Measurements from ENCODE around the gene SF1. TPM values are rescaled to one million over a fixed set of nuclear protein-coding genes. Genes with fewer than 3 reads are reported as not detected.

SF1 gene
- total RNA-seq, 1 donor = 114 TPM

- Histone ChIP-seq H3K4me1 (ENCODE audit: insufficient read depth, low read length) (no peaks in the 10 kb centered on the region), H3K4me2 (ENCODE audit: insufficient read depth, low read length) (no peak overlapping the region), H2AFZ (ENCODE audit: low read length) (no peak overlapping the region), H3K4me3 (ENCODE audit: insufficient read depth, low read length) (no peak overlapping the region), H3K9me3 (ENCODE audit: low read depth, low read length) (no peaks in the 10 kb centered on the region), H3K36me3 (ENCODE audit: insufficient read depth, low read length) (no peaks in the 10 kb centered on the region), H4K20me1 (ENCODE audit: insufficient read depth, low read length) (no peaks in the 10 kb centered on the region), H3K27ac (ENCODE audit: low read depth, low read length) (no peak overlapping the region), H3K27me3 (ENCODE audit: insufficient read depth, low read length) (no peaks in the 10 kb centered on the region), H3K79me2 (ENCODE audit: insufficient read depth, low read length) (no peaks in the 10 kb centered on the region)
- no peak for TF ChIP-seq CTCF (IDR thresholded peaks at IDR 0.05; ENCODE audit: extremely low read depth, low read depth, low read length)
- peak; percentile 35 for DNase-seq (ENCODE audit: insufficient read length, low spot score, missing footprints)
Observed at GRCh38 chr11:64728757-64729365, 49.5 kb downstream of the SF1 start.

DNA sequence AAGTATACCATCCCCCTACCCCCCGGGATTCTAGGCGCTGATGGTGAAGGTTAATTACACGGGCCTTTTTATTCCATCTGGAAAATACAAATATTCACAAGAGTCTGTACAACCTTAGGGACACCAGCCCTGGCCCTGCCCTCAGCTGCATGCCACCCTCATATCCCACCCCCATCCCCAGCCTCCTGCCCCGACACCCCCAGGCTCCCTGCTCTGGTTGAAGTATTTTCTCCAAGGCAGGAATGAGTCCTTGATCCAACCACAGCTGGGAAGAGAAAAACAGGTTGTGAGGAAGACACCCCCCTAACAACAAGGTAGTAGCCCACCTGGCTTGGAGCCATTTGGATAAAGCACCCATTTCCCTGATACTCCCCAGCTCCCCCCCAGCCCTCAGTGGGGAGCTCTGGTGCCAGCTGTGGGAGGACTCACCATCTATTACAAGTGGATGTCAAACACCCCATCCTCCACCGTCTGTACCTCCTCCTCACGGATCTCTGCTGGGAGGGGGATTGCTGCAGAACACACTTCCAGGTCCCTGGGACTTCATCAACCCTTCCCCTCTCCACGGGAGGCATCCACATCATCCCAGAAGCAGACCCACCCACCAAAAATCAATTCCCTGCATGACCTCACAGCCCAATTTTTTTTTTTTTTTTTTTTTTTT, 51.3 kb downstream of the SF1 start:
- Histone ChIP-seq H3K79me2 (ENCODE audit: insufficient read depth, low read length) (no peaks in the 10 kb centered on the region), H2AFZ (ENCODE audit: low read length) (no peak overlapping the region), H3K27ac (ENCODE audit: low read depth, low read length) (no peak overlapping the region), H3K9me3 (ENCODE audit: low read depth, low read length) (no peaks in the 10 kb centered on the region), H3K4me2 (ENCODE audit: insufficient read depth, low read length) (no peak overlapping the region), H3K27me3 (ENCODE audit: insufficient read depth, low read length) (peaks cover 3% of the 10 kb centered on the region), H3K4me3 (ENCODE audit: insufficient read depth, low read length) (no peak overlapping the region), H4K20me1 (ENCODE audit: insufficient read depth, low read length) (no peaks in the 10 kb centered on the region), H3K36me3 (ENCODE audit: insufficient read depth, low read length) (no peaks in the 10 kb centered on the region), H3K4me1 (ENCODE audit: insufficient read depth, low read length) (no peaks in the 10 kb centered on the region)
- peak; percentile 43 for DNase-seq (ENCODE audit: insufficient read length, low spot score, missing footprints)
- no peak for TF ChIP-seq CTCF (IDR thresholded peaks at IDR 0.05; ENCODE audit: extremely low read depth, low read depth, low read length)

GRCh38 chr11:64726211-64726641, 52.1 kb downstream of the SF1 start:
- no peaks in the 10 kb centered on the region for H3K9me3 ChIP-seq (ENCODE audit: low read depth, low read length)
- H3K79me2 ChIP-seq (ENCODE audit: insufficient read depth, low read length) = no peaks in the 10 kb centered on the region
- no peaks in the 10 kb centered on the region for H3K4me1 ChIP-seq (ENCODE audit: insufficient read depth, low read length)
- H3K4me2 ChIP-seq (ENCODE audit: insufficient read depth, low read length) = no peak overlapping the region
- no peaks in the 10 kb centered on the region for H3K36me3 ChIP-seq (ENCODE audit: insufficient read depth, low read length)
- H4K20me1 ChIP-seq (ENCODE audit: insufficient read depth, low read length) = no peaks in the 10 kb centered on the region
- no peak overlapping the region for H3K4me3 ChIP-seq (ENCODE audit: insufficient read depth, low read length)
- no peak overlapping the region for H3K27ac ChIP-seq (ENCODE audit: low read depth, low read length)
- peak; percentile 82 for DNase-seq (ENCODE audit: insufficient read length, low spot score, missing footprints)
- TF ChIP-seq CTCF (IDR thresholded peaks at IDR 0.05; ENCODE audit: extremely low read depth, low read depth, low read length) = no peak
- H2AFZ ChIP-seq (ENCODE audit: low read length) = no peak overlapping the region
- peaks cover 10% of the 10 kb centered on the region for H3K27me3 ChIP-seq (ENCODE audit: insufficient read depth, low read length)

DNA sequence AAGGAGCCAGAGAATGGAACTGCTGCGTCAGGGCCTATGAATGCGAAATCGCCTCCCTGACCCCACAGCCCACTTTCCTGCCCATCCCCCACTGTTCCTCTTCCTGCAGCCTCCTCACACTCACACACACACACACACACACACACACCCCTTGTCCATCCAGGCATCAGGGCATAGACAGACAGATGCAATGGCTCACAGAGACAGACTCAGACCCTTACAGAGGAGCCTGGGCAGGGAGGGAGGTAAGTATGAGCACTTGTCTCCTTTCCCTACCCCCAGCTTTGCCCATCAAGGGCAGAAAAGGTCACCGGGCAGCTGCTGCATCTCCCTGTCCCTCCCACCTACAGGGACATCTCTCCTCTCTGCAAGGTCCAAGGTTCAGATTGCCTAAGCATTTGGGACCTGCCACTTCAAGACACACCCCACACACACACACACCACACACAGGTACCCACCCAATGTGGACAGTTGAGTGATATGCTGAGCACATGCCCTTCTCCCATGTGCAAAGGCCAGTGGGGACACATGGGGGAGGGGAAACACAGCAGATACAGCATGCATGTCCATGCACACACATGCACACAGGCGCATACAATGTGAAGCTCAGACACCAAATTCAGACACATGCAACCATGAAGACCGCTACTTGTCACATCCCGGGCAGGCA, 53.3 kb downstream of the SF1 start:
- DNase-seq (ENCODE audit: insufficient read length, low spot score, missing footprints) = peak; percentile 78
- no peak overlapping the region for H3K4me2 ChIP-seq (ENCODE audit: insufficient read depth, low read length)
- H3K4me3 ChIP-seq (ENCODE audit: insufficient read depth, low read length) = no peak overlapping the region
- TF ChIP-seq CTCF (IDR thresholded peaks at IDR 0.05; ENCODE audit: extremely low read depth, low read depth, low read length) = no peak
- no peaks in the 10 kb centered on the region for H3K4me1 ChIP-seq (ENCODE audit: insufficient read depth, low read length)
- H3K79me2 ChIP-seq (ENCODE audit: insufficient read depth, low read length) = no peaks in the 10 kb centered on the region
- no peaks in the 10 kb centered on the region for H3K36me3 ChIP-seq (ENCODE audit: insufficient read depth, low read length)
- H3K27me3 ChIP-seq (ENCODE audit: insufficient read depth, low read length) = peaks cover 14% of the 10 kb centered on the region
- H2AFZ ChIP-seq (ENCODE audit: low read length) = no peak overlapping the region
- H4K20me1 ChIP-seq (ENCODE audit: insufficient read depth, low read length) = no peaks in the 10 kb centered on the region
- H3K9me3 ChIP-seq (ENCODE audit: low read depth, low read length) = no peaks in the 10 kb centered on the region
- H3K27ac ChIP-seq (ENCODE audit: low read depth, low read length) = no peak overlapping the region

Measured in osteoblast (primary cell).